Erythroblast (primary cell): ENCODE data around the gene MAIP1.

Experiments
- DNase-seq, 2 experiments: peaks; one replicate each; lab custom pipeline; 2025; lab: John Stamatoyannopoulos, UW
- GATA1 ChIP-seq: IDR thresholded peaks from 2 replicates; pipeline ENCODE4 v1.6.1; 2011; ENCODE audit warnings: low read depth, mild to moderate bottlenecking, control low read depth, low read length, moderate library complexity
- POLR2A ChIP-seq: IDR thresholded peaks from 2 replicates; pipeline ENCODE4 v1.6.1; 2011; ENCODE audit warnings: mild to moderate bottlenecking, low read length

MAIP1 gene

GRCh38 chr2:199955339-199956061, at the start of gene MAIP1, which contains the start of gene TYW5:
MAIP1 (plus strand) TSS chr2:199955582; CDS start chr2:199955799, 217 bp downstream.
TYW5 (minus strand) TSS chr2:199955491; CDS start chr2:199955470, 21 bp downstream.
- TF ChIP-seq GATA1 (no peak), POLR2A (peak; percentile 87)
- DNase-seq, result peak; percentile 93 to 94

GRCh38 chr2:199907008-199907714, 48.2 kb upstream of the MAIP1 start:
- DNase-seq, result no peak
- TF ChIP-seq GATA1 (no peak), POLR2A (no peak)

GRCh38 chr2:199910338-199911051, 44.9 kb upstream of the MAIP1 start:
- no peak for DNase-seq
- TF ChIP-seq POLR2A (no peak), GATA1 (no peak)

- peak; percentile 96 to 97 for DNase-seq
- TF ChIP-seq POLR2A (peak; percentile 95), GATA1 (no peak)
Measured at GRCh38 chr2:199911052-199911876, 44.1 kb upstream of the MAIP1 start, which contains the start of gene C2orf69. C2orf69 (plus strand) TSS chr2:199911293; CDS start chr2:199911439, 146 bp downstream.

GRCh38 chr2:199911877-199912161, 43.6 kb upstream of the MAIP1 start:
- TF ChIP-seq GATA1 (no peak), POLR2A (no peak)
- no peak for DNase-seq

GRCh38 chr2:199912553-199913114, 42.7 kb upstream of the MAIP1 start:
- DNase-seq, result peak; percentile 8 to 29

- TF ChIP-seq GATA1 (no peak), POLR2A (no peak)
- DNase-seq, result no peak
Measured at GRCh38 chr2:199914372-199914958, 40.9 kb upstream of the MAIP1 start.

- no peak for DNase-seq
- no peak for TF ChIP-seq POLR2A
- no peak for TF ChIP-seq GATA1
Measured at GRCh38 chr2:199916980-199917379, 38.4 kb upstream of the MAIP1 start.

- TF ChIP-seq POLR2A, result no peak
- no peak for TF ChIP-seq GATA1
- DNase-seq, result peak in 1 of 2 experiments; percentile 4
Measured at GRCh38 chr2:199922856-199923255, 32.5 kb upstream of the MAIP1 start.

GRCh38 chr2:199923924-199924323, 31.5 kb upstream of the MAIP1 start:
- TF ChIP-seq GATA1, result no peak
- no peak for TF ChIP-seq POLR2A
- DNase-seq, result no peak

- no peak for DNase-seq
- TF ChIP-seq GATA1, result no peak
- TF ChIP-seq POLR2A, result no peak
Measured at GRCh38 chr2:199926806-199927205, 28.6 kb upstream of the MAIP1 start.

GRCh38 chr2:199928226-199928625, 27.2 kb upstream of the MAIP1 start:
- no peak for DNase-seq
- no peak for TF ChIP-seq POLR2A
- no peak for TF ChIP-seq GATA1

GRCh38 chr2:199928626-199929025, 26.8 kb upstream of the MAIP1 start:
- TF ChIP-seq POLR2A (no peak), GATA1 (no peak)

More at GRCh38 chr2:199928626-199929025, 26.8 kb upstream of the MAIP1 start:
- no peak for DNase-seq
